ENCODE data around the gene PNMA6F. TPM values are rescaled to one million over a fixed set of nuclear protein-coding genes. Genes with fewer than 3 reads are reported as not detected.
"Not testable (repeated sequence)": the region's sequence is repeated elsewhere in the genome, so short reads cannot be mapped to it uniquely, and the experiment has no call there.

Gene PNMA6F
- total RNA-seq, 1 donor from 2014 or later = not detected

- Mint-ChIP-seq H3K27me3 (ENCODE audit: insufficient read depth) (peaks cover 38% of the 10 kb centered on the region), H3K4me1 (ENCODE audit: low read depth) (no peaks in the 10 kb centered on the region), H3K9me3 (no peaks in the 10 kb centered on the region), H3K4me3 (no peak overlapping the region), H3K36me3 (ENCODE audit: low read depth) (no peaks in the 10 kb centered on the region), H3K27ac (no peak overlapping the region)
- intact Hi-C loops (cut with micrococcal nuclease) = no loop called here
- no peak for DNase-seq (ENCODE audit: low spot score)
These were observed 6.0 kb upstream of the PNMA6F start for GRCh38 chrX:153327561-153327960.

- intact Hi-C loops (cut with micrococcal nuclease) = no loop called here
- Mint-ChIP-seq H3K27ac (no peak overlapping the region), H3K4me1 (ENCODE audit: low read depth) (no peaks in the 10 kb centered on the region), H3K4me3 (no peak overlapping the region), H3K36me3 (ENCODE audit: low read depth) (no peaks in the 10 kb centered on the region), H3K9me3 (no peaks in the 10 kb centered on the region), H3K27me3 (ENCODE audit: insufficient read depth) (peaks cover 31% of the 10 kb centered on the region)
- DNase-seq (ENCODE audit: low spot score) = no peak
These were observed 897 bp downstream of the PNMA6F start for GRCh38 chrX:153320555-153321184.

- H3K27me3 Mint-ChIP-seq (ENCODE audit: insufficient read depth) = peaks cover 28% of the 10 kb centered on the region
- intact Hi-C loops (cut with micrococcal nuclease) = not testable (repeated sequence)
These were observed 1.5 kb downstream of the PNMA6F start for GRCh38 chrX:153320047-153320443.

GRCh38 chrX:153319295-153320046 lies 2.1 kb downstream of the PNMA6F start:
- Mint-ChIP-seq H3K9me3 (no peaks in the 10 kb centered on the region), H3K4me3 (no peak overlapping the region), H3K27ac (no peak overlapping the region), H3K36me3 (ENCODE audit: low read depth) (no peaks in the 10 kb centered on the region), H3K4me1 (ENCODE audit: low read depth) (no peaks in the 10 kb centered on the region), H3K27me3 (ENCODE audit: insufficient read depth) (peaks cover 24% of the 10 kb centered on the region)
- intact Hi-C loops (cut with micrococcal nuclease) = no loop called here
- no peak for DNase-seq (ENCODE audit: low spot score)

More at GRCh38 chrX:153320047-153320443, 1.5 kb downstream of the PNMA6F start:
- H3K4me1 Mint-ChIP-seq (ENCODE audit: low read depth); DNase-seq (ENCODE audit: low spot score); H3K36me3 Mint-ChIP-seq (ENCODE audit: low read depth); H3K27ac Mint-ChIP-seq; H3K9me3 Mint-ChIP-seq; H3K4me3 Mint-ChIP-seq: not testable (repeated sequence)

GRCh38 chrX:153318811-153319210 lies 2.8 kb downstream of the PNMA6F start:
- no peaks in the 10 kb centered on the region for H3K9me3 Mint-ChIP-seq
- no peaks in the 10 kb centered on the region for H3K4me1 Mint-ChIP-seq (ENCODE audit: low read depth)
- no peaks in the 10 kb centered on the region for H3K36me3 Mint-ChIP-seq (ENCODE audit: low read depth)
- H3K4me3 Mint-ChIP-seq = no peak overlapping the region
- intact Hi-C loops (cut with micrococcal nuclease) = no loop called here
- H3K27ac Mint-ChIP-seq = no peak overlapping the region
- peaks cover 17% of the 10 kb centered on the region for H3K27me3 Mint-ChIP-seq (ENCODE audit: insufficient read depth)
- DNase-seq (ENCODE audit: low spot score) = no peak

- H3K36me3 Mint-ChIP-seq (ENCODE audit: low read depth) = no peaks in the 10 kb centered on the region
- no peaks in the 10 kb centered on the region for H3K4me1 Mint-ChIP-seq (ENCODE audit: low read depth)
- DNase-seq (ENCODE audit: low spot score) = no peak
- intact Hi-C loops (cut with micrococcal nuclease) = no loop called here
- H3K27me3 Mint-ChIP-seq (ENCODE audit: insufficient read depth) = peaks cover 12% of the 10 kb centered on the region
- no peak overlapping the region for H3K27ac Mint-ChIP-seq
- H3K9me3 Mint-ChIP-seq = no peaks in the 10 kb centered on the region
- H3K4me3 Mint-ChIP-seq = no peak overlapping the region
These were observed 3.4 kb downstream of the PNMA6F start for GRCh38 chrX:153317996-153318722.

- Mint-ChIP-seq H3K9me3 (no peaks in the 10 kb centered on the region), H3K27ac (no peak overlapping the region), H3K4me1 (ENCODE audit: low read depth) (no peaks in the 10 kb centered on the region), H3K4me3 (no peak overlapping the region), H3K36me3 (ENCODE audit: low read depth) (no peaks in the 10 kb centered on the region), H3K27me3 (ENCODE audit: insufficient read depth) (peaks cover 9% of the 10 kb centered on the region)
- intact Hi-C loops (cut with micrococcal nuclease) = no loop called here
- no peak for DNase-seq (ENCODE audit: low spot score)
These were observed 4.3 kb downstream of the PNMA6F start for GRCh38 chrX:153317306-153317705.

GRCh38 chrX:153312842-153313241 lies 8.7 kb downstream of the PNMA6F start:
- H3K4me1 Mint-ChIP-seq (ENCODE audit: low read depth) = no peaks in the 10 kb centered on the region
- peaks cover 3% of the 10 kb centered on the region for H3K27me3 Mint-ChIP-seq (ENCODE audit: insufficient read depth)
- DNase-seq (ENCODE audit: low spot score) = no peak
- intact Hi-C loops (cut with micrococcal nuclease) = no loop called here
- H3K27ac Mint-ChIP-seq = no peak overlapping the region
- no peak overlapping the region for H3K4me3 Mint-ChIP-seq
- H3K36me3 Mint-ChIP-seq (ENCODE audit: low read depth) = no peaks in the 10 kb centered on the region
- no peaks in the 10 kb centered on the region for H3K9me3 Mint-ChIP-seq

- Mint-ChIP-seq H3K27me3 (ENCODE audit: insufficient read depth) (peaks cover 3% of the 10 kb centered on the region), H3K4me1 (ENCODE audit: low read depth) (no peaks in the 10 kb centered on the region), H3K9me3 (no peaks in the 10 kb centered on the region), H3K4me3 (no peak overlapping the region), H3K27ac (no peak overlapping the region), H3K36me3 (ENCODE audit: low read depth) (no peaks in the 10 kb centered on the region)
- intact Hi-C loops (cut with micrococcal nuclease) = no loop called here
- no peak for DNase-seq (ENCODE audit: low spot score)
These were observed 9.5 kb downstream of the PNMA6F start for GRCh38 chrX:153312041-153312440.

GRCh38 chrX:153310901-153311300 lies 10.7 kb downstream of the PNMA6F start:
- Mint-ChIP-seq H3K36me3 (ENCODE audit: low read depth) (no peaks in the 10 kb centered on the region), H3K4me1 (ENCODE audit: low read depth) (no peaks in the 10 kb centered on the region), H3K4me3 (no peak overlapping the region), H3K9me3 (no peaks in the 10 kb centered on the region), H3K27ac (no peak overlapping the region), H3K27me3 (ENCODE audit: insufficient read depth) (peaks cover 3% of the 10 kb centered on the region)
- intact Hi-C loops (cut with micrococcal nuclease) = no loop called here
- DNase-seq (ENCODE audit: low spot score) = no peak

GRCh38 chrX:153307276-153308178 lies 14.0 kb downstream of the PNMA6F start:
- H3K27me3 Mint-ChIP-seq (ENCODE audit: insufficient read depth) = peaks cover 18% of the 10 kb centered on the region
- no peak overlapping the region for H3K4me3 Mint-ChIP-seq
- intact Hi-C loops (cut with micrococcal nuclease) = no loop called here

GRCh38 chrX:153306527-153307115 lies 14.9 kb downstream of the PNMA6F start:
- H3K4me3 Mint-ChIP-seq = no peak overlapping the region
- no peak for DNase-seq (ENCODE audit: low spot score)
- no peak overlapping the region for H3K27ac Mint-ChIP-seq
- no peaks in the 10 kb centered on the region for H3K36me3 Mint-ChIP-seq (ENCODE audit: low read depth)
- intact Hi-C loops (cut with micrococcal nuclease) = no loop called here
- H3K9me3 Mint-ChIP-seq = no peaks in the 10 kb centered on the region
- no peaks in the 10 kb centered on the region for H3K4me1 Mint-ChIP-seq (ENCODE audit: low read depth)
- H3K27me3 Mint-ChIP-seq (ENCODE audit: insufficient read depth) = peaks cover 18% of the 10 kb centered on the region

More at GRCh38 chrX:153307276-153308178, 14.0 kb downstream of the PNMA6F start:
- no peak overlapping the region for H3K27ac Mint-ChIP-seq
- no peak for DNase-seq (ENCODE audit: low spot score)
- no peaks in the 10 kb centered on the region for H3K9me3 Mint-ChIP-seq
- H3K4me1 Mint-ChIP-seq (ENCODE audit: low read depth) = no peaks in the 10 kb centered on the region
- no peaks in the 10 kb centered on the region for H3K36me3 Mint-ChIP-seq (ENCODE audit: low read depth)
